ENCODE data around the gene CDC42EP5. TPM values are rescaled to one million over a fixed set of nuclear protein-coding genes. Genes with fewer than 3 reads are reported as not detected.

CDC42EP5 gene
- polyA plus RNA-seq, 1 of the 3 experiments (the other 2 are of a cell fraction), result 13.5 TPM

DNA sequence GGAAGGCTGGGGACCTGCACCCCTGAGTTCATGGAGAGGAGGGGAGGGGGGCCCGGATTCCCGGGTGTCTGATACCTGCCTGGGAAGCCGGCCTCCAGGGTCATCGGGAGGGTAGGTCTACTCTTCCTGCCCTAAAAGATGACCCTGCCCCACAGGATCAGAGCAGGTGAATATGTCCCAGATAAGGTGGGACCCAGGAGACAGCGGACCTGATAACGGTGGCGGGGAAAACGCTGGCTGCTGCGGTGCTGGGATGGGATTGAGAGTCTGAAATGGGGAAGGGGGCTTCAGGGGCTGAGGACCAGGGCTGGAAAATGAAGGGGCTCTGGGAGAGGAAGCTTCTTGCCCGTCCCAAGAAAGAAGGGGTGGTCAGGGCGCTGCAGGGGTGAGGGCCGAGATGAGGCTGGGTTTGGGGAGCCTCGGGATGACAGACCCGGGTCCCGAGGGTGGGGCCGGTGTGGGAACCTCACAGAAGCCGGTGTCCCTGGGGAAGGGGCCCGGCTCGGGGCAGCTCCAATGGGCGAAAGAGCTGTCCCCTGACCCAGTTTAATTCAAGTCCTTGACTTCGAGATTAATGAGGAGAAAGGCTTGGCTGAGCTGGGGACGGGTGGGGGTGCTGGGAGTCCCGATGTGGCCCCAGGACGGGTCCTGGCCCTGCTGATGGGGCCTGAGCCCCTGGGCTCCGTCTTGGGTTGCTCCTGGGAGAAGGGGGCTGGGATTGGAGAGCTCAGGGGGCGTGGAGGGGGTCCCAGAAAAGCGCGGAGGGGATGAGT, 57.0 kb downstream of the CDC42EP5 start:
- ChIA-PET CTCF (interaction anchor here (0.6 to 2.2 kb wide), 4 partner anchors 9 to 40 kb away, joined by 3 to 8 read pairs (median 4); no protein-coding TSS in a partner anchor), POLR2A (no interaction called here)
- no peaks in the 10 kb centered on the region for H3K9me3 ChIP-seq
- H3K4me1 ChIP-seq (ENCODE audit: control insufficient read depth in 1 of 2, insufficient read depth in 2 of 2, low read depth in 1 of 2, low read length in 1 of 2), result no peaks in the 10 kb centered on the region
- peaks cover 49% of the 10 kb centered on the region for H3K27me3 ChIP-seq (ENCODE audit: insufficient read depth)
- H3K36me3 ChIP-seq (replicated peaks in 1 of 2; ENCODE audit: control insufficient read depth in 1 of 2, insufficient read depth in 2 of 2, low read length in 1 of 2), result no peaks in the 10 kb centered on the region
- no peaks in the 10 kb centered on the region for H3K9me2 ChIP-seq
- no peak for DNase-seq
- H3K9ac ChIP-seq, result no peak overlapping the region
- no peak overlapping the region for H3K27ac ChIP-seq (ENCODE audit: low read depth in 2 of 2, low read length in 1 of 2)
- H4K20me1 ChIP-seq (ENCODE audit: insufficient read depth), result no peaks in the 10 kb centered on the region
- no peak overlapping the region for H3K4me2 ChIP-seq
- TF ChIP-seq, protein P1, sequence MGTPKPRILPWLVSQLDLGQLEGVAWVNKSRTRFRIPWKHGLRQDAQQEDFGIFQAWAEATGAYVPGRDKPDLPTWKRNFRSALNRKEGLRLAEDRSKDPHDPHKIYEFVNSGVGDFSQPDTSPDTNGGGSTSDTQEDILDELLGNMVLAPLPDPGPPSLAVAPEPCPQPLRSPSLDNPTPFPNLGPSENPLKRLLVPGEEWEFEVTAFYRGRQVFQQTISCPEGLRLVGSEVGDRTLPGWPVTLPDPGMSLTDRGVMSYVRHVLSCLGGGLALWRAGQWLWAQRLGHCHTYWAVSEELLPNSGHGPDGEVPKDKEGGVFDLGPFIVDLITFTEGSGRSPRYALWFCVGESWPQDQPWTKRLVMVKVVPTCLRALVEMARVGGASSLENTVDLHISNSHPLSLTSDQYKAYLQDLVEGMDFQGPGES (IDR thresholded peaks at IDR 0.05; ENCODE audit: low read depth, low read length), result no peak
- TF ChIP-seq SIN3A (IDR thresholded peaks at IDR 0.05; ENCODE audit: borderline replicate concordance, low read depth, low read length) (no peak), TEAD4 (IDR thresholded peaks at IDR 0.05; ENCODE audit: borderline replicate concordance, insufficient read depth) (no peak), SMC3 (IDR thresholded peaks at IDR 0.05; ENCODE audit: low read depth, low read length) (no peak), FOXJ3 (CRISPR knock-in tag; IDR thresholded peaks at IDR 0.05) (no peak), CHD2 (IDR thresholded peaks at IDR 0.05; ENCODE audit: low read length, partially characterized antibody) (no peak), USF2 (IDR thresholded peaks at IDR 0.05; ENCODE audit: borderline replicate concordance, low read depth, low read length) (no peak), TCF12 (IDR thresholded peaks at IDR 0.05) (no peak), EZH2phosphoT487 (IDR thresholded peaks at IDR 0.05; ENCODE audit: borderline replicate concordance, low read depth) (no peak), NRF1 (IDR thresholded peaks at IDR 0.05; ENCODE audit: low read depth, low read length) (no peak), MAX (IDR thresholded peaks at IDR 0.05; ENCODE audit: low read depth) (no peak), GABPA (IDR thresholded peaks at IDR 0.05; ENCODE audit: low read depth) (no peak), JUND (IDR thresholded peaks at IDR 0.05) (no peak), MEF2A (IDR thresholded peaks at IDR 0.05; ENCODE audit: borderline replicate concordance, low read depth) (no peak), EP300 (IDR thresholded peaks at IDR 0.05; ENCODE audit: borderline replicate concordance in 1 of 2, low read depth in 1 of 2, low read length in 1 of 2) (no peak), ELF1 (IDR thresholded peaks at IDR 0.05) (no peak), RAD21 (IDR thresholded peaks at IDR 0.05; ENCODE audit: low read length) (no peak), TAF1 (IDR thresholded peaks at IDR 0.05; ENCODE audit: borderline replicate concordance, low read depth, low read length) (no peak)
- TF ChIP-seq, protein P2, sequence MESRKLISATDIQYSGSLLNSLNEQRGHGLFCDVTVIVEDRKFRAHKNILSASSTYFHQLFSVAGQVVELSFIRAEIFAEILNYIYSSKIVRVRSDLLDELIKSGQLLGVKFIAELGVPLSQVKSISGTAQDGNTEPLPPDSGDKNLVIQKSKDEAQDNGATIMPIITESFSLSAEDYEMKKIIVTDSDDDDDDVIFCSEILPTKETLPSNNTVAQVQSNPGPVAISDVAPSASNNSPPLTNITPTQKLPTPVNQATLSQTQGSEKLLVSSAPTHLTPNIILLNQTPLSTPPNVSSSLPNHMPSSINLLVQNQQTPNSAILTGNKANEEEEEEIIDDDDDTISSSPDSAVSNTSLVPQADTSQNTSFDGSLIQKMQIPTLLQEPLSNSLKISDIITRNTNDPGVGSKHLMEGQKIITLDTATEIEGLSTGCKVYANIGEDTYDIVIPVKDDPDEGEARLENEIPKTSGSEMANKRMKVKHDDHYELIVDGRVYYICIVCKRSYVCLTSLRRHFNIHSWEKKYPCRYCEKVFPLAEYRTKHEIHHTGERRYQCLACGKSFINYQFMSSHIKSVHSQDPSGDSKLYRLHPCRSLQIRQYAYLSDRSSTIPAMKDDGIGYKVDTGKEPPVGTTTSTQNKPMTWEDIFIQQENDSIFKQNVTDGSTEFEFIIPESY (IDR thresholded peaks at IDR 0.05; ENCODE audit: borderline replicate concordance, low read depth), result no peak
- TF ChIP-seq, protein P3, sequence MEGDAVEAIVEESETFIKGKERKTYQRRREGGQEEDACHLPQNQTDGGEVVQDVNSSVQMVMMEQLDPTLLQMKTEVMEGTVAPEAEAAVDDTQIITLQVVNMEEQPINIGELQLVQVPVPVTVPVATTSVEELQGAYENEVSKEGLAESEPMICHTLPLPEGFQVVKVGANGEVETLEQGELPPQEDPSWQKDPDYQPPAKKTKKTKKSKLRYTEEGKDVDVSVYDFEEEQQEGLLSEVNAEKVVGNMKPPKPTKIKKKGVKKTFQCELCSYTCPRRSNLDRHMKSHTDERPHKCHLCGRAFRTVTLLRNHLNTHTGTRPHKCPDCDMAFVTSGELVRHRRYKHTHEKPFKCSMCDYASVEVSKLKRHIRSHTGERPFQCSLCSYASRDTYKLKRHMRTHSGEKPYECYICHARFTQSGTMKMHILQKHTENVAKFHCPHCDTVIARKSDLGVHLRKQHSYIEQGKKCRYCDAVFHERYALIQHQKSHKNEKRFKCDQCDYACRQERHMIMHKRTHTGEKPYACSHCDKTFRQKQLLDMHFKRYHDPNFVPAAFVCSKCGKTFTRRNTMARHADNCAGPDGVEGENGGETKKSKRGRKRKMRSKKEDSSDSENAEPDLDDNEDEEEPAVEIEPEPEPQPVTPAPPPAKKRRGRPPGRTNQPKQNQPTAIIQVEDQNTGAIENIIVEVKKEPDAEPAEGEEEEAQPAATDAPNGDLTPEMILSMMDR (IDR thresholded peaks at IDR 0.05), result no peak
- no peak overlapping the region for H2AFZ ChIP-seq (ENCODE audit: low read depth)
- peaks cover 5% of the 10 kb centered on the region for H3F3A ChIP-seq (replicated peaks; ENCODE audit: insufficient read depth)
- H3K79me2 ChIP-seq (ENCODE audit: insufficient read depth), result no peaks in the 10 kb centered on the region
- WGBS (ENCODE audit: low lambda C conversion rate), result 2% methylated on average over 21 of the region's 28 CpGs
- H3K4me3 ChIP-seq (ENCODE audit: low read depth in 2 of 2, low read length in 1 of 2), result no peak overlapping the region
